Measurements from ENCODE around the gene ZC3H18. TPM values are rescaled to one million over a fixed set of nuclear protein-coding genes. Genes with fewer than 3 reads are reported as not detected.

ZC3H18 gene
- total and polyA plus RNA-seq, 2 donors from 2014 or later: 11.4 to 38.2 TPM

GRCh38 chr16:88540346-88540977 lies 29.7 kb upstream of the ZC3H18 start:
- no peak overlapping the region for H3K27ac ChIP-seq (ENCODE audit: low read depth in 2 of 2, low read length in 2 of 2)
- no peak overlapping the region for H3K9ac ChIP-seq (ENCODE audit: low read length in 3 of 3)
- FAIRE-seq (no peak), DNase-seq (no peak)
- H3K4me1 ChIP-seq (ENCODE audit: control insufficient read depth in 2 of 3, insufficient read depth in 2 of 3, low read depth in 1 of 3, low read length in 3 of 3): peaks cover 0 to 2% (median 0%) of the 10 kb centered on the region in 3 donors
- H3K9me3 ChIP-seq (ENCODE audit: control insufficient read depth in 2 of 3, insufficient read depth in 1 of 3, low read length in 3 of 3): peaks cover 0 to 4% (median 0%) of the 10 kb centered on the region in 3 donors
- no peak for TF ChIP-seq CTCF (IDR thresholded peaks at IDR 0.05; ENCODE audit: borderline replicate concordance, extremely low read depth, insufficient read depth)
- H3K27me3 ChIP-seq (ENCODE audit: control insufficient read depth, insufficient read depth, low read length): peaks cover 5% of the 10 kb centered on the region
- intact Hi-C loops (cut with DNase I): no loop called here
- H3K36me3 ChIP-seq (ENCODE audit: control insufficient read depth in 2 of 3, insufficient read depth in 3 of 3, low read length in 3 of 3): no peaks in the 10 kb centered on the region
- H3K4me3 ChIP-seq (ENCODE audit: low read length in 3 of 3): no peak overlapping the region

DNA sequence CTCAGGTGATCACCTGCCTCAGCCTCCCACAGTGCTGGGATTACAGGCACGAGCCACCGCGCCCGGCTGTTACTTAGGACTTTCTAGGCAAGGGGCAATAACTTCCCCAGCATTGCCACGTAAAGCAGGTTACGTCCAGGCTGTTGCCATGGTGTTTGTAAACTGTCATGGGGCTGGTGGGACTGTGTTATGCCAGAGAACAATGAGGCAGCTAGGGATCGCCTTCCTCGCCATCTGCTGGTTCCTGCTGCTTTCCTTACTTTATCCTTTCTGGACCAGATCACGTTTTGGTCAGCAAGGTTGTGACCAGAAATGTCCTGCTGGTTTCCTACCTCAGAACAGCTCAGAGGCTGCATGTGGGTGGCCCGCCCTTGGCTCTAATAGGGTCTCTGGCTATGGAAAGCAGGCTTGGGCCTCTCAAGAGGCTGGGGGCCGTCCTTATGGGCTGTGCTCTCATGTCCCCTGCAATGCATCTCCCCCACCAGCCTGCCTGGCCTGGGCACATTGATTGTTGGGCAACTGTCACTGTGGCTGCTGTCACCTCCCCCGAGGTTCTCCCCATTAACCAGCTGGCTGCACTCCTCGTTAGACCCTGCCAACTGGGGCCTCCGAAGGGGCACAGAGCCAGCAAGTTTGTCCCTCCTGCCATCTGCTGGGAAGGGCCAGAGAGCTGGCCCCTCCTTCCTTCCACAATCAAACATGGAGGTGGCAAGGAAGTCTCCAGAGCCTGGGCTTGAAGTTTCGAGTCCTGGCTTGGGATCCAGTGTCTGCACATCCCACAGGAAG lies 28.2 kb upstream of the ZC3H18 start:
- H3K4me1 ChIP-seq (ENCODE audit: control insufficient read depth in 2 of 3, insufficient read depth in 2 of 3, low read depth in 1 of 3, low read length in 3 of 3): no peaks in the 10 kb centered on the region
- DNase-seq: no peak
- intact Hi-C loops (cut with DNase I): no loop called here

GRCh38 chr16:88543230-88543813 lies 26.9 kb upstream of the ZC3H18 start:
- Histone ChIP-seq H3K27ac (ENCODE audit: low read depth in 2 of 2, low read length in 2 of 2) (no peak overlapping the region), H3K9me3 (ENCODE audit: control insufficient read depth in 2 of 3, insufficient read depth in 1 of 3, low read length in 3 of 3) (peaks cover 0 to 4% (median 0%) of the 10 kb centered on the region in 3 donors), H3K4me1 (ENCODE audit: control insufficient read depth in 2 of 3, insufficient read depth in 2 of 3, low read depth in 1 of 3, low read length in 3 of 3) (no peaks in the 10 kb centered on the region), H3K27me3 (ENCODE audit: control insufficient read depth, insufficient read depth, low read length) (peaks cover 5% of the 10 kb centered on the region), H3K4me3 (ENCODE audit: low read length in 3 of 3) (no peak overlapping the region), H3K9ac (ENCODE audit: low read length in 3 of 3) (no peak overlapping the region), H3K36me3 (ENCODE audit: control insufficient read depth in 2 of 3, insufficient read depth in 3 of 3, low read length in 3 of 3) (no peaks in the 10 kb centered on the region)
- no peak for FAIRE-seq
- no peak for DNase-seq
- TF ChIP-seq CTCF (IDR thresholded peaks at IDR 0.05; ENCODE audit: borderline replicate concordance, extremely low read depth, insufficient read depth): no peak
- intact Hi-C loops (cut with DNase I): no loop called here

More for the DNA sequence above, 28.2 kb upstream of the ZC3H18 start:
- Histone ChIP-seq H3K27ac (ENCODE audit: low read depth in 2 of 2, low read length in 2 of 2) (no peak overlapping the region), H3K36me3 (ENCODE audit: control insufficient read depth in 2 of 3, insufficient read depth in 3 of 3, low read length in 3 of 3) (no peaks in the 10 kb centered on the region), H3K4me3 (ENCODE audit: low read length in 3 of 3) (no peak overlapping the region), H3K27me3 (ENCODE audit: control insufficient read depth, insufficient read depth, low read length) (peaks cover 5% of the 10 kb centered on the region), H3K9me3 (ENCODE audit: control insufficient read depth in 2 of 3, insufficient read depth in 1 of 3, low read length in 3 of 3) (peaks cover 0 to 4% (median 0%) of the 10 kb centered on the region in 3 donors), H3K9ac (ENCODE audit: low read length in 3 of 3) (no peak overlapping the region)
- TF ChIP-seq CTCF (IDR thresholded peaks at IDR 0.05; ENCODE audit: borderline replicate concordance, extremely low read depth, insufficient read depth): no peak
- FAIRE-seq: no peak

Data from kidney (tissue), 14 donors.